GM19043 (cell line): Measurements from ENCODE around the gene SEL1L2.

Experiments
- ATAC-seq: cut with Tn5 transposase; IDR thresholded peaks from one replicate; pipeline ENCODE4 v1.9.1; 2021; ENCODE audit warnings: low read depth; ENCODE audit not compliant: unreplicated experiment

Gene SEL1L2

GRCh38 chr20:13868331-13868730, 122.1 kb downstream of the SEL1L2 start:
- ATAC-seq: no peak

- no peak for ATAC-seq
These were observed 124.5 kb downstream of the SEL1L2 start for GRCh38 chr20:13865791-13866351.

GRCh38 chr20:13865156-13865555, 125.3 kb downstream of the SEL1L2 start:
- no peak for ATAC-seq

DNA sequence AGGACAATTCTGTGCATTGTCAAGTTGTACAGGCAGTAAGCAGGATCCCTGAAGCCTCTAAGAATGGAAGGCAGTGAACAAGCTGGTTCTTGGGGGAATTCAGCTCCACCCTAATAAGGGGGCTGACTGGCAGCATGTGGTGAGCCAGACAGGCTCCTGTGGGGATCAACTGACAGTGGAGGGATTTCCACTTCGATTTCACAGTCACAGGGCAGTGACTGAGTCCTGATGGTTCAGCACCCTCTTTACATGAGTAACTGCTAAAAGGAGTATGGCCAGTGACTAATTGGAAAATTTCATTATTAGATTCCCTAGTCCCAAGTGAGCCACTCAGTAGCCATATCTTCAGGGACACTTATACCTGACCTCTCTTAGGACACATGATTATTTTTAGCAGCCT, 127.2 kb downstream of the SEL1L2 start:
- no peak for ATAC-seq

- no peak for ATAC-seq
These were observed 128.2 kb downstream of the SEL1L2 start for GRCh38 chr20:13862245-13862644.

GRCh38 chr20:13858871-13859270, 131.5 kb downstream of the SEL1L2 start:
- ATAC-seq: no peak

GRCh38 chr20:13858439-13858838, 132.0 kb downstream of the SEL1L2 start:
- ATAC-seq: no peak

- no peak for ATAC-seq
These were observed 132.5 kb downstream of the SEL1L2 start for GRCh38 chr20:13857961-13858360.

GRCh38 chr20:13857304-13857703, 133.1 kb downstream of the SEL1L2 start:
- ATAC-seq: no peak

DNA sequence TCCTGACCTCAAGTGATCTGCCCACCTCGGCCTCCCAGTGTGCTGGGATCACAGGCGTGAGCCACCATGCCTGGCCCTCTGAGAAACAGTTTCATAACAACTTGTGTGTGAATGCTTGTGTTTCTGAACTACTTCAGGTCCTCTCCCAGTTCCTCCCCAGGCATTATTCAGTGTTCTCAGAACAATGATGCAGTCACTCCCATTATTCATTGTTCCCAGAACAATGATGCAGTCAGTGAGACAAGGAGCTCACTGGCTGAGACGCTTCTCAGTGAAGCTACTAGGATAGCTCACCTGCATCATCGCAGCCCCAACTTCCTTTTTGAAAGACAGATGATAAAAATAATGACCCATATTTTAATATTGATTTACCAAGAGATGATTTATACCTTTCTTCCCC, 134.1 kb downstream of the SEL1L2 start:
- no peak for ATAC-seq

- no peak for ATAC-seq
These were observed 134.8 kb downstream of the SEL1L2 start for GRCh38 chr20:13855613-13856012.

- no peak for ATAC-seq
These were observed 138.1 kb downstream of the SEL1L2 start for GRCh38 chr20:13852306-13852705.

DNA sequence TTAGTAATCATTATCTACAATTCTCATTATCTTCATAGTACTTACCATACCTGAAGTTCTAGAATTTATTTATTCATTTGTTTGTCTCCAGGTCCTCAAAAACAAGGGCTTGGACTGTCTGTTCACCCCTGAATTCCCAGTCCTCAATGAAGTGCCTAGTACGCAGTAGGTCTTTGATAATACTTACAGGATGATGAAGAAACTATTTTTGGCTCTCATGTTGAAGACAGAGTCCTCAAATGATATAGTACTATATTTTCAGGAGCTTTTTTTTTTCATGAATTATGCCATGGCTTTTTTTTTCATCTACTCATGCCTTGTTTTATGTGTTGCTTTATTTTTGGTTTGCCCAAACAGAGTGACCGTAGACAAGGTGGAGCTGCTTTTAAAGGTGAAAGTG, 139.1 kb downstream of the SEL1L2 start:
- ATAC-seq: no peak

GRCh38 chr20:13844296-13844695, 146.1 kb downstream of the SEL1L2 start:
- no peak for ATAC-seq

DNA sequence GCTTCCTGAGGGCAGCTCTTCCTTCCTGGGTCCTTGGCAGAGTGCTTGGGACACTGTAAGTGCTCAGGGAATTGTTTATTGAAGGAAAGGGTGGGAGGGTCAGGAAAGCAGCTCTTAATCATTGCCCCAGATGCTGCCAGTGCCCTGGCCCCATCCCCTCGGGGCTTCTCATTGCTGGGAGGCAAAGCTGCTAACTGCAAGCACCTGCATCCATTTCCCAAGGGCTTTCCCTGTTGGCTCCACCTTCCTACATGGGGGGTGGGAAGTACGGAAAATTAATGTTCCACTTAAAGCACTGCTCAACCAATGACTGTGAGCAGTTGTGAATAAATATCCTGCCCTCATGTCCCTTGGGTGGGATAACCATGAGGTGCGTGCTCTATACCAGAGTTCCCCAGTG, 149.2 kb downstream of the SEL1L2 start:
- ATAC-seq: no peak

DNA sequence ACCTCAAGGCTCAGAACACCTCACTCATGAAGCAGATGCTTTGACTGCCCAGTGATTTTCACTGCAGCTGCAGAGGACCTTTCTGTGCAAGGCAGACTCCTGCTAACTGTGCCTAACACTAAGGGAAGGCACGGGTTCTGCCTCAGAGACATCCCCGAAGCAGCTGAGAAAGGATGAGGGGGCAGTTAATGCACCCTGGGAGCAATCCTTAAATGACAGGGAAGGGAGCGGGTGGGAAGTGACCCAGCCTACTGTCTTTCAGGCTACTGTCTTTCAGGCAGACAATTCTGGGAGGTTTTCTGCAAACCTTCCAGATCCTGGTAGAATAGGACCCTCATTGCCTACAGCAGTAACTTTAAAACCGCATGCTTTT, 150.3 kb downstream of the SEL1L2 start:
- no peak for ATAC-seq

GRCh38 chr20:13839421-13840092, 150.9 kb downstream of the SEL1L2 start:
- no peak for ATAC-seq

DNA sequence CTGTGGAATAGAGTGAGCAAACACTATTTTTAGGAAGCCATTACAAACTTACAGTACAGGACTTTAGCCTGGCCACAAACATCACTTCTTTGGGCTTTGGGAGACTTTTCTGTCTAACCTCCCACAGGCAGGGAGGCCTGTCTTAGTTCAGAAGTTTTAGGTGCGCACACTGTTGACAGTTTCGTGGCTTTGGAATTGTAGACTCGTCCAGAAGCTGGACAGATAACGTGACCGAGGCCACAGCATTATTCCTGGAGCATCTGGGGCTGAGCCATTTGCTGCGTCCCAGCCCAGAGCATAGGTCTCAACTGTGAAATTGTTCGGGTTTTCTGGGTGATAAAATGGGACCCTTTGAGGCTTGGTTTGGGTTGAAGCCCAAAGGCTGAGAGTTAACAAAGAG, 151.8 kb downstream of the SEL1L2 start:
- no peak for ATAC-seq

GRCh38 chr20:13831476-13831875, 158.9 kb downstream of the SEL1L2 start:
- ATAC-seq: no peak

- ATAC-seq: no peak
These were observed 164.9 kb downstream of the SEL1L2 start for GRCh38 chr20:13825465-13825864.

DNA sequence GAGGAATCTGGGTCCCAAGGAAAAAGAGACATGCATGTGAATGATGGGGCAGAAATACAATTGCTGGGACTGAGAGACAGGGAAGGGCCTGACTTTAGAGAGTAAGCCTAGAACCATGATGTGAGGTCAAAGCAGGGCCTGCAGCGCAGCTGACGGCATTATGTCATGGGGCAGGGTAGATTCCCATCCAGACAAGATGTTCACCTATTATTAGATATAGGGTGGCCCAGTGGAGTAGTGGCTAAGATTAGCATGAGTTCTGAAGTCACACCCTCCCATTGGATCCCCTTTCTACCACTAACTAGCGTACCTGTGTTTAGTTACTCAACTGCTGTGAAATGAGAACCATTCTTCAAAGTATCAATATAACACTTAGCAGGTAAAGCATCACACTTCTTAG, 166.0 kb downstream of the SEL1L2 start:
- ATAC-seq: no peak

DNA sequence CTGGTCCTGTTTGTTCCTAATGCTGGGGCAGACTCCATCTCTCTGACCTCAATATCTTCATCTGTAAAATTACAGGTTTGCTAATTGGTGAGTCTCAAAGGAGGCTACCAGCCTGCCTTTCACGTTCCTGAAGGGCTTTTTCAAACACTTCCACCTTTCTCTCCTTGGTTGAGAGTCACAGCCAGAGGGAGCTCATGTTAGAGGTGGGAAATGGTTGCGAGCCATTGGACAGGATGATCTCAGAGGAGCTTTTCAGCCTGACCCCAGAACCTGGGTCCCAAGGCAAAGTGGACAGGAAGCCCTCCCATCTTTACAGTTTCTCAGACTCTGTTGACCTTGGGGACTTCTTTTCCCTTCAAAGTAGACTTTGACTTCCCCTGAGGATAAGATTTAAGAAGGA, 168.0 kb downstream of the SEL1L2 start:
- no peak for ATAC-seq

DNA sequence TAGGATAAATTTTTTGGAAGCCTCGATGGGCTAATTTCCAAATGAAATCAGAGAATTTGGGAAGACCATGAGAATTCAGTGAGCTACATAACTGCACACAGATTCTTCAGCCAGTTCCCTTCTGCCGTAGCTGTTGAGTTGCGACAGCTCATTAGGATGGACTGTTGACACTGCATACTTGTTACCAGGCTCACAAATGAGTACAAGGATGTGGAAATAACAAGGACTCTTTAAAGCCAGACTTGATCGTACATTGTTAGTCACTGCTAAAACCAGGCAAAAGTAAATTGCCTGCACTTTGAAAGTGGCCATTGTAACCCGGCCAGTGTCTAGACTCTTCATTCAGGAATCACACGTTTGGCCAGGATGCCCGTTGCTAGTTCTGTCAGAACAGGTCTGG, 168.5 kb downstream of the SEL1L2 start:
- no peak for ATAC-seq
